ENCODE data around the gene NR2C2AP. TPM values are rescaled to one million over a fixed set of nuclear protein-coding genes. Genes with fewer than 3 reads are reported as not detected.
A peak's percentile ranks its signal among the peaks of the same experiment; 100 is the strongest.

The NR2C2AP gene
- total RNA-seq, 1 experiment from 2014 or later, result 31.7 TPM

DNA sequence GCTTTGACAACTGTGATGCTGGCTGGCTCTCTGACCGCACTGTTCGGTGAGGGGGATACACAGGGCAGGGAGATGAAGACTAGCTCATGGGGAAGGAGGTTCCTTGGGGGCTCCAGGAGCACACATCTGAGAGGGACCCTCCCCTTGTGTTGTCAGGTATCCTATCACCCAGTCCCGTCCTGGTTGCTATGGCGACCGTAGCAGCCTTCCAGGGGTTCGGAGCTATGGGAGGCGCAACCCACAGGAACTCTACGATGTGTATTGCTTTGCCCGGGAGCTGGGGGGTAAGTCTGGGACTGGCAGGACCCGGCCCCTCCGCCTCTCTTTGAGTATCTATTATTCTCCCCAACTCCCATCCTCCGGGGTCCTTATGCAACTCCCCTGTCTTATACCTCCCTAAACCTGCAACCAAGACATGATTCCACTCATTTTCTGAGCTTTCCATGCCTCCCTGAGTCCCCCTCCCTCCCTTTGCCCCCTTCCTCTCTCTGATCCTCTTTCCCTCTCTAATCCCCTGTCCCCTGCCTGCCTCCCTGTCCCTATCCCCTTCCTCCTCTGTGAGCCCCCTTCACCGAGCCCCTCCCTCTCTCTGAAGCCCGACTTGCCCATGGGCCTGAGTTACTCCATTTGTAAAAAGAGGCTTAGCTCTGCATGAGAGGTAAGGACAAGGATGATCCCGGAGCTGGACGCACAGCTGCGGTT, 21.1 kb upstream of the NR2C2AP start:
- Histone ChIP-seq H3K27me3 (ENCODE audit: insufficient read depth, low read length) (peaks cover 4% of the 10 kb centered on the region; the same call in 1 of the 2 replicates), H3K79me2 (ENCODE audit: insufficient read depth, low read length) (no peaks in the 10 kb centered on the region), H3K9ac (ENCODE audit: extremely low read depth, insufficient read length, low read length) (no peak overlapping the region), H3K23ac (ENCODE audit: insufficient read length, low read depth, low read length) (no peak overlapping the region), H4K91ac (ENCODE audit: insufficient read length, low read depth, low read length) (no peak overlapping the region), H3K4me1 (ENCODE audit: insufficient read depth, low read length) (no peaks in the 10 kb centered on the region), H3K56ac (ENCODE audit: insufficient read length, low read depth, low read length) (no peak overlapping the region), H3K9me3 (ENCODE audit: control insufficient read depth, low read depth, low read length) (no peaks in the 10 kb centered on the region), H2AK5ac (ENCODE audit: insufficient read length, low read length) (no peak overlapping the region), H2BK15ac (ENCODE audit: low read depth, low read length) (no peak overlapping the region), H4K5ac (ENCODE audit: insufficient read length, low read depth, low read length) (no peak overlapping the region), H3T11ph (ENCODE audit: low read length) (no peak overlapping the region), H4K20me1 (ENCODE audit: control insufficient read depth, insufficient read depth, insufficient read length) (no peaks in the 10 kb centered on the region), H3K14ac (ENCODE audit: insufficient read depth, low read length) (no peak overlapping the region), H2BK120ac (ENCODE audit: low read depth, low read length, poor library complexity, severe bottlenecking) (no peak overlapping the region), H4K8ac (replicated peaks; ENCODE audit: insufficient read length, low read depth, low read length) (no peak overlapping the region), H2BK20ac (ENCODE audit: low read depth, low read length, poor library complexity, severe bottlenecking) (no peak overlapping the region), H3K4me2 (ENCODE audit: insufficient read depth, insufficient read length, low read length) (peak overlapping the region; percentile 44), H2AFZ (ENCODE audit: low read length) (no peak overlapping the region), H3K79me1 (ENCODE audit: insufficient read depth, low read depth, low read length, poor library complexity, severe bottlenecking) (no peaks in the 10 kb centered on the region), H2BK12ac (ENCODE audit: insufficient read length, low read depth, low read length) (no peak overlapping the region), H3K27ac (ENCODE audit: insufficient read length, low read depth, low read length) (no peak overlapping the region), H3K23me2 (ENCODE audit: insufficient read length, low read depth, low read length, poor library complexity, severe bottlenecking) (no peaks in the 10 kb centered on the region), H3K18ac (ENCODE audit: insufficient read length, low read depth, low read length) (no peak overlapping the region), H3K4ac (ENCODE audit: low read depth, low read length) (no peak overlapping the region), H2BK5ac (ENCODE audit: insufficient read length, low read length) (no peak overlapping the region)
- TF ChIP-seq, protein P1, sequence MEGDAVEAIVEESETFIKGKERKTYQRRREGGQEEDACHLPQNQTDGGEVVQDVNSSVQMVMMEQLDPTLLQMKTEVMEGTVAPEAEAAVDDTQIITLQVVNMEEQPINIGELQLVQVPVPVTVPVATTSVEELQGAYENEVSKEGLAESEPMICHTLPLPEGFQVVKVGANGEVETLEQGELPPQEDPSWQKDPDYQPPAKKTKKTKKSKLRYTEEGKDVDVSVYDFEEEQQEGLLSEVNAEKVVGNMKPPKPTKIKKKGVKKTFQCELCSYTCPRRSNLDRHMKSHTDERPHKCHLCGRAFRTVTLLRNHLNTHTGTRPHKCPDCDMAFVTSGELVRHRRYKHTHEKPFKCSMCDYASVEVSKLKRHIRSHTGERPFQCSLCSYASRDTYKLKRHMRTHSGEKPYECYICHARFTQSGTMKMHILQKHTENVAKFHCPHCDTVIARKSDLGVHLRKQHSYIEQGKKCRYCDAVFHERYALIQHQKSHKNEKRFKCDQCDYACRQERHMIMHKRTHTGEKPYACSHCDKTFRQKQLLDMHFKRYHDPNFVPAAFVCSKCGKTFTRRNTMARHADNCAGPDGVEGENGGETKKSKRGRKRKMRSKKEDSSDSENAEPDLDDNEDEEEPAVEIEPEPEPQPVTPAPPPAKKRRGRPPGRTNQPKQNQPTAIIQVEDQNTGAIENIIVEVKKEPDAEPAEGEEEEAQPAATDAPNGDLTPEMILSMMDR (conservative IDR thresholded peaks at IDR 0.05), result no peak
- DNase-seq, result no peak
- Mint-ChIP-seq H3K4me1 (peaks cover 0 to 3% of the 10 kb centered on the region in 2 experiments; a peak in 1 of 4 replicates), H3K36me3 (ENCODE audit: insufficient read depth in 1 of 3, low read depth in 3 of 3) (no peaks in the 10 kb centered on the region), H3K9me3 (peaks cover 0 to 9% of the 10 kb centered on the region in 2 experiments; a peak in 3 of 5 replicates), H3K27ac (no peak overlapping the region), H3K4me3 (peak overlapping the region; percentile 58 to 77), H3K27me3 (ENCODE audit: low read depth) (peaks cover 87% of the 10 kb centered on the region)
- no CpG with 5 or more reads among the region's 17 CpGs for WGBS (ENCODE audit: extremely low coverage, insufficient read length, low lambda C conversion rate)
